ENCODE data around the gene NLRP8. TPM values are rescaled to one million over a fixed set of nuclear protein-coding genes. Genes with fewer than 3 reads are reported as not detected.

The NLRP8 gene
- total and polyA plus RNA-seq, 2 donors (not counting 1 experiment from before 2014, with no cell fraction given), result not detected

- ChIA-PET POLR2A (no interaction called here), CTCF (no interaction called here)
- Histone ChIP-seq H4K20me1 (ENCODE audit: control insufficient read depth, insufficient read depth, low read length, poor library complexity, severe bottlenecking) (no peaks in the 10 kb centered on the region), H3K9me3 (ENCODE audit: control extremely low read depth in 1 of 3, control insufficient read depth in 2 of 3, insufficient read depth in 1 of 3, low read length in 2 of 3) (peaks cover 0 to 13% (median 0%) of the 10 kb centered on the region in 3 donors), H3K4me3 (ENCODE audit: control extremely low read depth in 1 of 5, extremely low read depth in 1 of 5, insufficient read depth in 1 of 5, low read depth in 2 of 5, low read length in 4 of 5) (no peak overlapping the region), H3K9ac (ENCODE audit: low read length) (no peak overlapping the region), H3K36me3 (replicated peaks in 1 of 2; ENCODE audit: control extremely low read depth in 1 of 2, control insufficient read depth in 1 of 2, extremely low read depth in 1 of 2, insufficient read depth in 2 of 2, low read length in 1 of 2) (no peaks in the 10 kb centered on the region), H3K79me2 (ENCODE audit: control insufficient read depth, insufficient read depth, low read length) (no peaks in the 10 kb centered on the region), H3K27ac (ENCODE audit: low read length in 2 of 2) (no peak overlapping the region), H3K27me3 (replicated peaks in 1 of 4; ENCODE audit: control extremely low read depth in 1 of 4, control insufficient read depth in 3 of 4, insufficient read depth in 4 of 4, low read length in 3 of 4) (no peaks in the 10 kb centered on the region), H3K4me1 (ENCODE audit: control insufficient read depth in 2 of 2, insufficient read depth in 2 of 2, low read length in 2 of 2) (no peaks in the 10 kb centered on the region), H2AFZ (ENCODE audit: insufficient read depth, low read depth, low read length, poor library complexity, severe bottlenecking) (no peak overlapping the region), H3K4me2 (replicated peaks; ENCODE audit: low read depth, low read length, poor library complexity, severe bottlenecking) (no peak overlapping the region)
- Mint-ChIP-seq H3K4me1 (no peaks in the 10 kb centered on the region), H3K27ac (no peak overlapping the region), H3K9me3 (ENCODE audit: insufficient read depth) (peaks cover under 1% of the 10 kb centered on the region), H3K27me3 (no peaks in the 10 kb centered on the region), H3K4me3 (no peak overlapping the region)
- WGBS (ENCODE audit: insufficient coverage), result 81% methylated on average over 5 of the region's 7 CpGs
- no peak for TF ChIP-seq EZH2 (IDR thresholded peaks at IDR 0.05; ENCODE audit: borderline replicate concordance, insufficient read depth, low read depth, low read length, poor library complexity, severe bottlenecking)
- TF ChIP-seq, protein P1, sequence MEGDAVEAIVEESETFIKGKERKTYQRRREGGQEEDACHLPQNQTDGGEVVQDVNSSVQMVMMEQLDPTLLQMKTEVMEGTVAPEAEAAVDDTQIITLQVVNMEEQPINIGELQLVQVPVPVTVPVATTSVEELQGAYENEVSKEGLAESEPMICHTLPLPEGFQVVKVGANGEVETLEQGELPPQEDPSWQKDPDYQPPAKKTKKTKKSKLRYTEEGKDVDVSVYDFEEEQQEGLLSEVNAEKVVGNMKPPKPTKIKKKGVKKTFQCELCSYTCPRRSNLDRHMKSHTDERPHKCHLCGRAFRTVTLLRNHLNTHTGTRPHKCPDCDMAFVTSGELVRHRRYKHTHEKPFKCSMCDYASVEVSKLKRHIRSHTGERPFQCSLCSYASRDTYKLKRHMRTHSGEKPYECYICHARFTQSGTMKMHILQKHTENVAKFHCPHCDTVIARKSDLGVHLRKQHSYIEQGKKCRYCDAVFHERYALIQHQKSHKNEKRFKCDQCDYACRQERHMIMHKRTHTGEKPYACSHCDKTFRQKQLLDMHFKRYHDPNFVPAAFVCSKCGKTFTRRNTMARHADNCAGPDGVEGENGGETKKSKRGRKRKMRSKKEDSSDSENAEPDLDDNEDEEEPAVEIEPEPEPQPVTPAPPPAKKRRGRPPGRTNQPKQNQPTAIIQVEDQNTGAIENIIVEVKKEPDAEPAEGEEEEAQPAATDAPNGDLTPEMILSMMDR (IDR thresholded peaks at IDR 0.05), result no peak
- DNase-seq, result no peak
- ATAC-seq (ENCODE audit: low read depth), result no peak
- intact Hi-C loops (cut with micrococcal nuclease), result no loop called here
These were observed 8.8 kb downstream of the NLRP8 start for GRCh38 chr19:55956431-55956830.

- no peak overlapping the region for H3K27ac Mint-ChIP-seq
- ChIA-PET POLR2A (no interaction called here), CTCF (no interaction called here)
- TF ChIP-seq, protein P1 (IDR thresholded peaks at IDR 0.05), result no peak
- no peak for TF ChIP-seq EZH2 (IDR thresholded peaks at IDR 0.05; ENCODE audit: borderline replicate concordance, insufficient read depth, low read depth, low read length, poor library complexity, severe bottlenecking)
- no peaks in the 10 kb centered on the region for H3K79me2 ChIP-seq (ENCODE audit: control insufficient read depth, insufficient read depth, low read length)
- intact Hi-C loops (cut with micrococcal nuclease), result no loop called here
- 80% methylated on average over 1 of the region's 4 CpGs for WGBS (ENCODE audit: insufficient coverage)
- H3K27ac ChIP-seq (ENCODE audit: low read length in 2 of 2), result no peak overlapping the region
- H3K9me3 Mint-ChIP-seq (ENCODE audit: insufficient read depth), result no peaks in the 10 kb centered on the region
- no peak for ATAC-seq (ENCODE audit: low read depth)
- H3K4me3 ChIP-seq (ENCODE audit: control extremely low read depth in 1 of 5, extremely low read depth in 1 of 5, insufficient read depth in 1 of 5, low read depth in 2 of 5, low read length in 4 of 5), result no peak overlapping the region
- no peaks in the 10 kb centered on the region for H3K36me3 ChIP-seq (replicated peaks in 1 of 2; ENCODE audit: control extremely low read depth in 1 of 2, control insufficient read depth in 1 of 2, extremely low read depth in 1 of 2, insufficient read depth in 2 of 2, low read length in 1 of 2)
- no peaks in the 10 kb centered on the region for H4K20me1 ChIP-seq (ENCODE audit: control insufficient read depth, insufficient read depth, low read length, poor library complexity, severe bottlenecking)
- H3K4me1 Mint-ChIP-seq, result no peaks in the 10 kb centered on the region
- H3K9ac ChIP-seq (ENCODE audit: low read length), result no peak overlapping the region
- H3K4me2 ChIP-seq (replicated peaks; ENCODE audit: low read depth, low read length, poor library complexity, severe bottlenecking), result no peak overlapping the region
- no peaks in the 10 kb centered on the region for H3K27me3 Mint-ChIP-seq
- peaks cover 0 to 16% (median 0%) of the 10 kb centered on the region in 3 donors for H3K9me3 ChIP-seq (ENCODE audit: control extremely low read depth in 1 of 3, control insufficient read depth in 2 of 3, insufficient read depth in 1 of 3, low read length in 2 of 3)
- no peak for DNase-seq
- H3K27me3 ChIP-seq (replicated peaks in 1 of 4; ENCODE audit: control extremely low read depth in 1 of 4, control insufficient read depth in 3 of 4, insufficient read depth in 4 of 4, low read length in 3 of 4), result no peaks in the 10 kb centered on the region
- H2AFZ ChIP-seq (ENCODE audit: insufficient read depth, low read depth, low read length, poor library complexity, severe bottlenecking), result no peak overlapping the region
- no peaks in the 10 kb centered on the region for H3K4me1 ChIP-seq (ENCODE audit: control insufficient read depth in 2 of 2, insufficient read depth in 2 of 2, low read length in 2 of 2)
- H3K4me3 Mint-ChIP-seq, result no peak overlapping the region
These were observed 10.7 kb downstream of the NLRP8 start for GRCh38 chr19:55958356-55958755.
